HepG2 (cell line): ENCODE data around the gene TTC39B. TPM values are rescaled to one million over a fixed set of nuclear protein-coding genes. Genes with fewer than 3 reads are reported as not detected.
A peak's percentile ranks its signal among the peaks of the same experiment; 100 is the strongest.

Source experiments
- ATAC-seq: fragments of 200-7000 bp; cut with Tn5 transposase; 3 replicates; pipeline ENCODE4 v1.9.1; 2020; ENCODE audit warnings: mild to moderate bottlenecking, moderate library complexity
- BruUV-seq: library from RNA; stranded (reverse); fragments of 400-500 nt; replicated peaks from 2 replicates; lab custom pipeline; 2021; lab: Mats Ljungman, UMichigan
- CTCF ChIA-PET: fragments of 300-600 bp; formaldehyde crosslinking; extraction: SDS; loops from one replicate; lab custom pipeline; 2021; ENCODE audit warnings: low total read pairs, inconsistent platforms, low intra/inter-chr PET ratio; lab: Yijun Ruan, JAX
- POLR2A ChIA-PET: fragments of 350-600 bp; sonication (Branson Sonifier 250); formaldehyde crosslinking; loops from one replicate; lab custom pipeline; 2020; ENCODE audit warnings: antibody characterized with exemption, inconsistent platforms; lab: Yijun Ruan, JAX
- DNase-seq: peaks from one replicate; pipeline ENCODE4 v3.0.0-alpha.2; 2015; ENCODE audit warnings: low spot score
- FAIRE-seq: peaks from 3 replicates; lab custom pipeline; 2011; peaks lifted over from hg19 to GRCh38; lab: Jason Lieb, UNC
- H2AFZ ChIP-seq: one replicate; pipeline ENCODE4 v1.6.1; 2011; ENCODE audit warnings: low read length, inconsistent platforms
- H3K27ac ChIP-seq: fragments of 300-600 bp; 3 replicates; pipeline ENCODE4 v1.8.0; 2011; ENCODE audit warnings: mixed run types, mild to moderate bottlenecking, mixed read lengths, low read length, inconsistent platforms; ENCODE audit not compliant: insufficient read depth; ENCODE audit errors: extremely low read length
- H3K27me3 ChIP-seq, 2 experiments: fragments of 200-600 bp in 1 of 2; 2 replicates in 1 of 2; 3 replicates in 1 of 2; pipeline versions ENCODE4 v1.6.0 to v1.8.0; 2011; ENCODE audit warnings: low read length in 2 of 2, mild to moderate bottlenecking in 2 of 2, moderate library complexity in 2 of 2, inconsistent platforms in 1 of 2; ENCODE audit not compliant: insufficient read depth in 2 of 2, control insufficient read depth in 1 of 2
- H3K36me3 ChIP-seq, 2 experiments: fragments of 200-600 bp in 1 of 2; replicated peaks in 1 of 2; 2 replicates in 1 of 2; 3 replicates in 1 of 2; pipeline versions ENCODE4 v1.5.1 to v1.8.0; 2011; ENCODE audit warnings: low read length in 2 of 2, inconsistent platforms in 1 of 2; ENCODE audit not compliant: insufficient read depth in 2 of 2, control insufficient read depth in 1 of 2
- H3K4me1 ChIP-seq: 2 replicates; pipeline ENCODE4 v1.5.1; 2012; ENCODE audit warnings: low read length, inconsistent platforms; ENCODE audit not compliant: insufficient read depth
- H3K4me2 ChIP-seq: 2 replicates; pipeline ENCODE4 v1.6.0; 2011; ENCODE audit warnings: low read depth, low read length, inconsistent platforms
- H3K4me3 ChIP-seq, 3 experiments: fragments of 200-600 bp in 1 of 3; sonication (generic), shearing (Covaris generic) in 1 of 3; replicated peaks in 1 of 3; 2 replicates each; pipeline ENCODE4 v1.5.1; 2011 to 2016; ENCODE audit warnings: low read length in 3 of 3, inconsistent platforms in 2 of 3, low read depth in 2 of 3, mild to moderate bottlenecking in 2 of 3, control low read depth in 1 of 3, mixed read lengths in 1 of 3; ENCODE audit not compliant: insufficient read depth in 1 of 3
- H3K79me2 ChIP-seq: one replicate; pipeline ENCODE4 v1.6.1; 2011; ENCODE audit warnings: low read length, inconsistent platforms; ENCODE audit not compliant: insufficient read depth
- H3K9ac ChIP-seq: 2 replicates; pipeline ENCODE4 v1.6.0; 2011; ENCODE audit warnings: mild to moderate bottlenecking, low read depth, low read length, inconsistent platforms; ENCODE audit not compliant: insufficient read depth
- H3K9me3 ChIP-seq: 2 replicates; pipeline ENCODE4 v1.5.1; 2012; ENCODE audit warnings: mild to moderate bottlenecking, low read length
- H4K20me1 ChIP-seq: 2 replicates; pipeline ENCODE4 v1.6.0; 2011; ENCODE audit warnings: inconsistent platforms, mild to moderate bottlenecking, low read length, moderate library complexity; ENCODE audit not compliant: insufficient read depth
- ATF1 ChIP-seq: IDR thresholded peaks from 2 replicates; pipeline ENCODE4 v1.6.1; 2016; ENCODE audit warnings: mild to moderate bottlenecking, control low read depth
- CENPT ChIP-seq: sonication (generic); formaldehyde crosslinking; IDR thresholded peaks from 2 replicates; pipeline ENCODE4 v1.8.0; 2022; ENCODE audit warnings: low read depth, mild to moderate bottlenecking, moderate library complexity, missing genetic modification reagents
- CTCF ChIP-seq: sonication (generic); formaldehyde crosslinking; IDR thresholded peaks from 2 replicates; pipeline ENCODE4 v1.5.0; 2020; ENCODE audit warnings: mild to moderate bottlenecking, missing genetic modification reagents, moderate library complexity
- ERF ChIP-seq: IDR thresholded peaks from 2 replicates; pipeline ENCODE4 v1.6.1; 2018; ENCODE audit warnings: missing biosample characterization, missing genetic modification reagents
- HINFP ChIP-seq: sonication (generic); formaldehyde crosslinking; IDR thresholded peaks from 2 replicates; pipeline ENCODE4 v1.4.0; 2020; ENCODE audit warnings: low read depth, mild to moderate bottlenecking, missing genetic modification reagents
- KDM3A ChIP-seq: IDR thresholded peaks from 2 replicates; pipeline ENCODE4 v1.6.1; 2018; ENCODE audit warnings: low read depth, missing compliant biosample characterization
- KMT2B ChIP-seq: IDR thresholded peaks from 2 replicates; pipeline ENCODE4 v1.6.1; 2016; ENCODE audit warnings: missing genetic modification reagents, missing compliant biosample characterization
- MYPOP ChIP-seq: sonication (generic); formaldehyde crosslinking; IDR thresholded peaks from 2 replicates; pipeline ENCODE4 v1.8.1; 2023; ENCODE audit warnings: mild to moderate bottlenecking, moderate library complexity, missing genetic modification reagents
- SALL2 ChIP-seq: sonication (generic); formaldehyde crosslinking; IDR thresholded peaks from 2 replicates; pipeline ENCODE4 v1.8.1; 2023; ENCODE audit warnings: mild to moderate bottlenecking, missing genetic modification reagents, inconsistent platforms
- THYN1 ChIP-seq: sonication (generic); formaldehyde crosslinking; IDR thresholded peaks from 2 replicates; pipeline ENCODE4 v1.8.1; 2023; ENCODE audit warnings: low read depth, mild to moderate bottlenecking, moderate library complexity, missing genetic modification reagents, borderline replicate concordance
- USF2 ChIP-seq, 2 experiments: sonication (generic) in 1 of 2; formaldehyde crosslinking in 1 of 2; IDR thresholded peaks; 2 replicates each; pipeline versions ENCODE4 v1.5.1 to v1.6.1; 2011 to 2020; ENCODE audit warnings: borderline replicate concordance in 1 of 2, low read depth in 1 of 2, low read length in 1 of 2, mild to moderate bottlenecking in 1 of 2, missing genetic modification reagents in 1 of 2, moderate library complexity in 1 of 2
- ZBTB33 ChIP-seq: sonication (generic); formaldehyde crosslinking; IDR thresholded peaks from 2 replicates; pipeline ENCODE4 v1.4.0; 2020; ENCODE audit warnings: missing genetic modification reagents
- ZNF30 ChIP-seq: sonication (generic); formaldehyde crosslinking; IDR thresholded peaks from 2 replicates; pipeline ENCODE4 v1.5.0; 2020; ENCODE audit warnings: mild to moderate bottlenecking, missing genetic modification reagents
- ZNF589 ChIP-seq: sonication (generic); formaldehyde crosslinking; conservative IDR thresholded peaks from 2 replicates; pipeline ENCODE4 v1.8.0; 2022; ENCODE audit warnings: mild to moderate bottlenecking, moderate library complexity, missing genetic modification reagents
- ZNF672 ChIP-seq: sonication (generic); formaldehyde crosslinking; IDR thresholded peaks from 2 replicates; pipeline ENCODE4 v1.8.1; 2022; ENCODE audit warnings: missing genetic modification reagents
- WGBS: methylation state at CpG from one replicate; pipeline ENCODE4 v1.1.6; 2017; ENCODE audit warnings: low lambda C conversion rate; 5-methylcytosine and 5-hydroxymethylcytosine counted together
- in situ Hi-C: cut with HindIII; loops from 2 replicates; pipeline ENCODE4 v1.10.0; 2017; ENCODE audit warnings: low pct_unique_long_range_greater_than_20kb; ENCODE audit not compliant: extremely low pct_ligation_motif_present
- intact Hi-C: fragments of 100-400 bp; cut with micrococcal nuclease; formaldehyde crosslinking; loops from one replicate; pipeline ENCODE4 v1.10.0; 2022; ENCODE audit not compliant: unreplicated experiment
- polyA plus RNA-seq, 8 experiments: library from polyadenylated mRNA; depleted of rRNA in 3 of 8; stranded (reverse) in 7 of 8; unstranded in 1 of 8; fragments of >200 nt; fragmentation: Illumina TruSeq in 4 of 8; extraction: Trizol in 4 of 8; gene quantifications; 2 replicates each; pipeline versions ENCODE4 v1.2.1 to v1.2.3, GENCODE V29; 2011 to 2016; ENCODE audit warnings: low read depth in 4 of 8, missing spikeins in 1 of 8, mixed read lengths in 1 of 8; ENCODE audit not compliant: insufficient read depth in 1 of 8
- total RNA-seq, 5 experiments: library from RNA; depleted of rRNA; stranded (reverse); fragments of >200 nt; fragmentation: Illumina TruSeq; extraction: Trizol; gene quantifications; 2 replicates each; pipeline ENCODE4 v1.2.3, GENCODE V29; 2016; ENCODE audit warnings: low read depth in 1 of 5

TTC39B gene
- total and polyA plus RNA-seq, 2 of the 13 experiments (the other 11 are each of a cell fraction or from before 2014, with no cell fraction given): 14.3 to 19.4 TPM

- ChIA-PET POLR2A (interaction anchor here (1.1 kb wide), 1 partner anchor 26 kb away, joined by 4 read pairs; the partner anchor contains the start of gene TTC39B), CTCF (no interaction called here)
- ATAC-seq (peak; percentile 56; the same call in 2 of the 3 replicates), FAIRE-seq (no peak), DNase-seq (no peak)
- no peaks in the 10 kb centered on the region for H3K27me3 ChIP-seq
- H3K4me2 ChIP-seq: peak overlapping the region; percentile 64
- no peak overlapping the region for H3K9ac ChIP-seq
- H2AFZ ChIP-seq: no peak overlapping the region
- peak overlapping the region in 1 of 3 experiments; percentile 31; a peak in 1 of 6 replicates for H3K4me3 ChIP-seq
- no peaks in the 10 kb centered on the region for H4K20me1 ChIP-seq
- intact Hi-C loops: loop anchor here (1.0 to 2.0 kb wide), 2 partner anchors 26 to 77 kb away; partner anchors contain the start of gene TTC39B
- no peaks in the 10 kb centered on the region for H3K36me3 ChIP-seq
- H3K9me3 ChIP-seq: no peaks in the 10 kb centered on the region
- H3K27ac ChIP-seq: peak overlapping the region; percentile 37
- no TSS peak for BruUV-seq
- H3K4me1 ChIP-seq: peaks cover 74% of the 10 kb centered on the region
- peaks cover 52% of the 10 kb centered on the region for H3K79me2 ChIP-seq
- WGBS: 51% methylated on average over 3 of the region's 3 CpGs
- in situ Hi-C loops: loop anchor here (25.0 kb wide), 1 partner anchor 132 kb away; the partner anchor contains the start of gene SNAPC3
- TF ChIP-seq USF2 (IDR thresholded peaks at IDR 0.05; ENCODE audit: low read depth, low read length): no peak
- TF ChIP-seq USF2 (CRISPR knock-in tag; IDR thresholded peaks at IDR 0.05; ENCODE audit: borderline replicate concordance): no peak
- no peak for TF ChIP-seq THYN1 (CRISPR knock-in tag)
- TF ChIP-seq CTCF (CRISPR knock-in tag): 0 out of 2 replicates have a peak, but pooled peaks have one; percentile 13
- no peak for TF ChIP-seq KMT2B (CRISPR knock-in tag)
- no peak for TF ChIP-seq ZNF589 (CRISPR knock-in tag)
- peak; percentile 9; the same call in 1 of the 2 replicates for TF ChIP-seq MYPOP
- TF ChIP-seq KDM3A (CRISPR knock-in tag): no peak
- TF ChIP-seq ZNF30 (CRISPR knock-in tag): no peak
- TF ChIP-seq ATF1 (CRISPR knock-in tag): 0 out of 2 replicates have a peak, but pooled peaks have one; percentile 19
- no peak for TF ChIP-seq SALL2 (CRISPR knock-in tag)
- no peak for TF ChIP-seq ERF (CRISPR knock-in tag)
- TF ChIP-seq CENPT: no peak
- no peak for TF ChIP-seq ZNF672 (CRISPR knock-in tag)
- no peak for TF ChIP-seq HINFP (CRISPR knock-in tag)
- TF ChIP-seq ZBTB33 (CRISPR knock-in tag): 0 out of 2 replicates have a peak, but pooled peaks have one; percentile 43
Observed at GRCh38 chr9:15280647-15281046, 26.4 kb downstream of the TTC39B start.
